ENCODE results near the gene ZNF268. TPM values are rescaled to one million over a fixed set of nuclear protein-coding genes. Genes with fewer than 3 reads are reported as not detected.

ZNF268 gene
- polyA plus RNA-seq, 3 donors, result 3.3 to 6.0 (median 5.8) TPM

DNA sequence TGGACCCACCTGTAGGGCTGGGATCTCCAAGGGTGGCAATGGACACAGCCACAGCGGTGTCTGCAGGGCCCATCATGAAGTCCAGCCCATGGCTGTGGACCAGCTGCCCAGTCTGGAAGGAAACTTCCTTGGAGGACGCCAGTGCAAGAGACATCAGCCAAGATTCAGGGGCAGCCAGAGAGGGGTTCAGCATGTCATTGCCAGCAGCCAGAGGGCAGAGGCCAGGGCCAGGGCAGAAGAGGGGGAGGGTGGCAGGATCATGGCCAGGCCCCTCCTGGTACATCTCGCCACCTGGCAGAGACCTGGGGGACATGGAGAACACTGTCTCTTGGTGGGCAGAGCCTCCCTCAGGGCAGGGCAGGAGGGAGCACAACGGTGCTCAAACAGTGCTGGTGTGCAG is 44.2 kb downstream of the ZNF268 start:
- H3K36me3 Mint-ChIP-seq, result no peaks in the 10 kb centered on the region
- no peaks in the 10 kb centered on the region for H3K36me3 ChIP-seq (replicated peaks in 1 of 2; ENCODE audit: control insufficient read depth in 1 of 2, insufficient read depth in 2 of 2, low read length in 2 of 2)
- no peak overlapping the region for H3K27ac ChIP-seq (ENCODE audit: low read depth in 1 of 2, low read length in 2 of 2)
- H3K9me3 Mint-ChIP-seq, result peaks cover 61 to 99% (median 95%) of the 10 kb centered on the region in 7 donors
- no peak for DNase-seq
- intact Hi-C loops (cut with micrococcal nuclease), result no loop called here
- H3K4me3 ChIP-seq (replicated peaks in 1 of 3; ENCODE audit: low read depth in 2 of 3, low read length in 3 of 3), result no peak overlapping the region
- no peak for TF ChIP-seq CTCF (IDR thresholded peaks at IDR 0.05)
- H2AFZ ChIP-seq (ENCODE audit: insufficient read depth, low read depth, low read length, poor library complexity, severe bottlenecking), result no peak overlapping the region
- H3K4me2 ChIP-seq (replicated peaks; ENCODE audit: extremely low read depth, low read length, poor library complexity, severe bottlenecking), result no peak overlapping the region
- no peaks in the 10 kb centered on the region for H4K20me1 ChIP-seq (ENCODE audit: insufficient read depth, low read length)
- H3K9me3 ChIP-seq (replicated peaks in 1 of 2; ENCODE audit: control insufficient read depth in 1 of 2, insufficient read depth in 1 of 2, low read length in 2 of 2), result peaks cover 97 to 98% of the 10 kb centered on the region in 2 donors
- peaks cover 0 to 1% (median 1%) of the 10 kb centered on the region in 3 donors for H3K27me3 Mint-ChIP-seq (ENCODE audit: low read depth in 3 of 3)
- WGBS (ENCODE audit: insufficient coverage), result 88% methylated on average over 2 of the region's 4 CpGs
- no peak overlapping the region for H3K9ac ChIP-seq (ENCODE audit: insufficient read depth, low read length, poor library complexity, severe bottlenecking)
- H3K79me2 ChIP-seq (ENCODE audit: insufficient read depth, low read length), result no peaks in the 10 kb centered on the region
- no peaks in the 10 kb centered on the region for H3K4me1 Mint-ChIP-seq
- no peaks in the 10 kb centered on the region for H3K4me1 ChIP-seq (ENCODE audit: control insufficient read depth in 1 of 2, insufficient read depth in 2 of 2, low read length in 2 of 2)
- no peak overlapping the region for H3K27ac Mint-ChIP-seq
- H3K27me3 ChIP-seq (ENCODE audit: control insufficient read depth in 2 of 2, insufficient read depth in 2 of 2, low read length in 2 of 2), result no peaks in the 10 kb centered on the region
- no peak overlapping the region for H3K4me3 Mint-ChIP-seq

DNA sequence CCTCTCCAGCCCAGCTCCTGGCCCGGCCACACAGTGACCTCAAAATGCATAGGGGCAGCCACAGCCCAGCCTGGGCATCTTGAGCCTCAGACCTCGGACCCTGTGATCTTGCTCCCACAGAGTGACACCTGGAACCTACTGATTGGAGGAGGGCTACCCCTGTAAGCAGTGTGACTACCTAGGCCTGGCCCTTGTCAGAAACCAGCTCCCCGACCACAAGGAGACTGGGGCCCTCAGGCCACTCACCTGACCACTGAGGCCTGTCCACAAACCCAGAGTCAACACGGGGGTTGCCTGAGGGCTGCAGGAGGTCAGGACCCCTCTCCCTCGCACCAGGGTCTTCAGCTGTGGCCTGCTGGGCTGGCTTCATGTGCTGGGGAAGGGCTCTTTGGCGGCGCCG is 45.4 kb downstream of the ZNF268 start:
- Mint-ChIP-seq H3K36me3 (no peaks in the 10 kb centered on the region), H3K4me1 (no peaks in the 10 kb centered on the region), H3K27me3 (ENCODE audit: low read depth in 3 of 3) (peaks cover 0 to 1% (median 1%) of the 10 kb centered on the region in 3 donors), H3K9me3 (peaks cover 59 to 98% (median 96%) of the 10 kb centered on the region in 7 donors), H3K4me3 (no peak overlapping the region), H3K27ac (no peak overlapping the region)
- 83% methylated on average over 2 of the region's 8 CpGs for WGBS (ENCODE audit: insufficient coverage)
- TF ChIP-seq CTCF (IDR thresholded peaks at IDR 0.05), result no peak
- H3K79me2 ChIP-seq (ENCODE audit: insufficient read depth, low read length), result no peaks in the 10 kb centered on the region
- H3K36me3 ChIP-seq (replicated peaks in 1 of 2; ENCODE audit: control insufficient read depth in 1 of 2, insufficient read depth in 2 of 2, low read length in 2 of 2), result no peaks in the 10 kb centered on the region
- no peaks in the 10 kb centered on the region for H4K20me1 ChIP-seq (ENCODE audit: insufficient read depth, low read length)
- no peak for DNase-seq
- no peak overlapping the region for H3K27ac ChIP-seq (ENCODE audit: low read depth in 1 of 2, low read length in 2 of 2)
- no peaks in the 10 kb centered on the region for H3K27me3 ChIP-seq (ENCODE audit: control insufficient read depth in 2 of 2, insufficient read depth in 2 of 2, low read length in 2 of 2)
- no peaks in the 10 kb centered on the region for H3K4me1 ChIP-seq (ENCODE audit: control insufficient read depth in 1 of 2, insufficient read depth in 2 of 2, low read length in 2 of 2)
- H3K9ac ChIP-seq (ENCODE audit: insufficient read depth, low read length, poor library complexity, severe bottlenecking), result no peak overlapping the region
- intact Hi-C loops (cut with micrococcal nuclease), result no loop called here
- peaks cover 97 to 98% of the 10 kb centered on the region in 2 donors for H3K9me3 ChIP-seq (replicated peaks in 1 of 2; ENCODE audit: control insufficient read depth in 1 of 2, insufficient read depth in 1 of 2, low read length in 2 of 2)
- H2AFZ ChIP-seq (ENCODE audit: insufficient read depth, low read depth, low read length, poor library complexity, severe bottlenecking), result no peak overlapping the region
- no peak overlapping the region for H3K4me2 ChIP-seq (replicated peaks; ENCODE audit: extremely low read depth, low read length, poor library complexity, severe bottlenecking)
- no peak overlapping the region for H3K4me3 ChIP-seq (replicated peaks in 1 of 3; ENCODE audit: low read depth in 2 of 3, low read length in 3 of 3)
